Activated T-cell treated with anti-CD3 and anti-CD28 coated beads for 1 hour (primary cell): ENCODE data around the gene ARMS2.

Experiments used
- DNase-seq: peaks from one replicate; pipeline ENCODE4 v3.0.0-alpha.2; 2020; ENCODE audit warnings: low read depth

ARMS2 gene

GRCh38 chr10:122454603-122455080, at the start of gene ARMS2:
ARMS2 (plus strand) TSS chr10:122454653; CDS start chr10:122454728, 75 bp downstream.
- DNase-seq: no peak

GRCh38 chr10:122407375-122408125, 46.9 kb upstream of the ARMS2 start:
- DNase-seq: peak; percentile 9

- no peak for DNase-seq
These were observed 41.1 kb upstream of the ARMS2 start for GRCh38 chr10:122413327-122413726.

GRCh38 chr10:122417667-122418066, 36.8 kb upstream of the ARMS2 start:
- DNase-seq: no peak

- no peak for DNase-seq
These were observed 35.4 kb upstream of the ARMS2 start for GRCh38 chr10:122419016-122419415.

GRCh38 chr10:122419876-122420623, 34.4 kb upstream of the ARMS2 start:
- DNase-seq: no peak

- DNase-seq: no peak
These were observed 33.8 kb upstream of the ARMS2 start for GRCh38 chr10:122420624-122421007.

- no peak for DNase-seq
These were observed 33.3 kb upstream of the ARMS2 start for GRCh38 chr10:122421054-122421625.

- no peak for DNase-seq
These were observed 32.7 kb upstream of the ARMS2 start for GRCh38 chr10:122421742-122422141.

- DNase-seq: no peak
These were observed 32.0 kb upstream of the ARMS2 start for GRCh38 chr10:122422266-122422989.

- no peak for DNase-seq
These were observed 30.4 kb upstream of the ARMS2 start for GRCh38 chr10:122424059-122424458.

- no peak for DNase-seq
These were observed 27.6 kb upstream of the ARMS2 start for GRCh38 chr10:122426829-122427228.

GRCh38 chr10:122427280-122427679, 27.2 kb upstream of the ARMS2 start:
- DNase-seq: no peak

GRCh38 chr10:122435212-122435827, 19.1 kb upstream of the ARMS2 start:
- DNase-seq: no peak

GRCh38 chr10:122441961-122442360, 12.5 kb upstream of the ARMS2 start:
- DNase-seq: no peak

GRCh38 chr10:122445469-122445868, 9.0 kb upstream of the ARMS2 start:
- DNase-seq: no peak

GRCh38 chr10:122445904-122446303, 8.5 kb upstream of the ARMS2 start:
- no peak for DNase-seq

- DNase-seq: no peak
These were observed 7.6 kb upstream of the ARMS2 start for GRCh38 chr10:122446668-122447423.

GRCh38 chr10:122448600-122448999, 5.9 kb upstream of the ARMS2 start:
- DNase-seq: no peak

- DNase-seq: no peak
These were observed 5.3 kb upstream of the ARMS2 start for GRCh38 chr10:122449153-122449552.

- no peak for DNase-seq
These were observed 4.0 kb upstream of the ARMS2 start for GRCh38 chr10:122450353-122450990.
